Neuronal stem cell (in vitro differentiated cells): ENCODE measurements around the gene EVL.

ENCODE experiments used
- DNase-seq: peaks from one replicate; pipeline ENCODE4 v3.0.0-alpha.2; 2013; ENCODE audit warnings: low spot score
- H2AFZ ChIP-seq: one replicate; pipeline ENCODE4 v1.6.1; 2013; ENCODE audit warnings: mild to moderate bottlenecking, low read length, inconsistent platforms
- H2AK5ac ChIP-seq: 2 replicates; pipeline ENCODE4 v1.6.1; 2013; ENCODE audit warnings: low read depth, mild to moderate bottlenecking, inconsistent platforms, low read length, moderate library complexity, mixed read lengths
- H2BK120ac ChIP-seq: 2 replicates; pipeline ENCODE4 v1.6.1; 2013; ENCODE audit warnings: low read depth, mild to moderate bottlenecking, inconsistent platforms, low read length, moderate library complexity, mixed read lengths
- H2BK12ac ChIP-seq: one replicate; pipeline ENCODE4 v1.6.1; 2013; ENCODE audit warnings: low read length, inconsistent platforms
- H2BK15ac ChIP-seq: 2 replicates; pipeline ENCODE4 v1.6.1; 2013; ENCODE audit warnings: mild to moderate bottlenecking, low read length, inconsistent platforms, mixed read lengths
- H2BK5ac ChIP-seq: one replicate; pipeline ENCODE4 v1.6.1; 2013; ENCODE audit warnings: inconsistent platforms, mild to moderate bottlenecking, low read length, moderate library complexity
- H3K14ac ChIP-seq: one replicate; pipeline ENCODE4 v1.6.1; 2013; ENCODE audit warnings: low read length, inconsistent platforms
- H3K18ac ChIP-seq: 2 replicates; pipeline ENCODE4 v1.6.1; 2013; ENCODE audit warnings: low read length, inconsistent platforms
- H3K23ac ChIP-seq: 2 replicates; pipeline ENCODE4 v1.6.1; 2013; ENCODE audit warnings: low read depth, mild to moderate bottlenecking, mixed read lengths, low read length, inconsistent platforms; ENCODE audit not compliant: poor library complexity
- H3K27ac ChIP-seq: replicated peaks from 3 replicates; pipeline ENCODE4 v1.5.1; 2013; ENCODE audit warnings: low read length, inconsistent platforms
- H3K27me3 ChIP-seq, 3 experiments: 2 replicates each; pipeline ENCODE4 v1.6.1; 2013; ENCODE audit warnings: low read length in 3 of 3, mild to moderate bottlenecking in 2 of 3, inconsistent platforms in 1 of 3, low read depth in 1 of 3, mixed read lengths in 1 of 3, moderate library complexity in 1 of 3; ENCODE audit not compliant: control insufficient read depth in 3 of 3, insufficient read depth in 3 of 3
- H3K36me3 ChIP-seq, 2 donors: replicated peaks in 1 of 2; 2 replicates each; pipeline ENCODE4 v1.6.1; 2013; ENCODE audit warnings: low read length in 2 of 2; ENCODE audit not compliant: control insufficient read depth in 2 of 2, insufficient read depth in 2 of 2
- H3K4ac ChIP-seq: 2 replicates; pipeline ENCODE4 v1.6.1; 2013; ENCODE audit warnings: inconsistent platforms, mild to moderate bottlenecking, low read length, moderate library complexity
- H3K4me1 ChIP-seq, 2 donors: 1 replicate in 1 of 2; 2 replicates in 1 of 2; pipeline ENCODE4 v1.6.1; 2013; ENCODE audit warnings: low read length in 2 of 2, low read depth in 1 of 2; ENCODE audit not compliant: control insufficient read depth in 2 of 2, insufficient read depth in 1 of 2
- H3K4me2 ChIP-seq: one replicate; pipeline ENCODE4 v1.6.1; 2013; ENCODE audit warnings: mild to moderate bottlenecking, low read length, inconsistent platforms; ENCODE audit not compliant: insufficient read depth, poor library complexity, severe bottlenecking
- H3K4me3 ChIP-seq, 2 donors: 2 replicates each; pipeline ENCODE4 v1.5.1; 2013; ENCODE audit warnings: low read length in 2 of 2, mild to moderate bottlenecking in 2 of 2, inconsistent platforms in 1 of 2, moderate library complexity in 1 of 2
- H3K79me1 ChIP-seq: one replicate; pipeline ENCODE4 v1.6.1; 2013; ENCODE audit warnings: low read depth, mild to moderate bottlenecking, inconsistent platforms, low read length, moderate library complexity
- H3K9ac ChIP-seq: one replicate; pipeline ENCODE4 v1.6.1; 2013; ENCODE audit warnings: mild to moderate bottlenecking, low read depth, low read length, inconsistent platforms; ENCODE audit not compliant: poor library complexity
- H3K9me3 ChIP-seq, 2 donors: replicated peaks in 1 of 2; 2 replicates each; pipeline versions ENCODE3 to v1.6.1; 2013; ENCODE audit warnings: low read length in 2 of 2, mild to moderate bottlenecking in 2 of 2, inconsistent platforms in 1 of 2, low read depth in 1 of 2, mixed read lengths in 1 of 2, moderate library complexity in 1 of 2; ENCODE audit not compliant: control insufficient read depth in 2 of 2, insufficient read depth in 1 of 2
- H4K8ac ChIP-seq: one replicate; pipeline ENCODE4 v1.6.1; 2013; ENCODE audit warnings: low read depth, mild to moderate bottlenecking, inconsistent platforms, low read length, moderate library complexity
- H4K91ac ChIP-seq: one replicate; pipeline ENCODE4 v1.6.1; 2013; ENCODE audit warnings: low read length, low read depth, mild to moderate bottlenecking, inconsistent platforms; ENCODE audit not compliant: poor library complexity
- WGBS, 2 donors: extraction: QIAGEN DNeasy Blood & Tissue Kit; methylation state at CpG; one replicate each; pipeline ENCODE4 v1.1.7; 2013; ENCODE audit warnings: missing lambda C conversion rate in 2 of 2, mixed read lengths in 1 of 2; ENCODE audit not compliant: insufficient read length in 2 of 2, insufficient replicate concordance in 1 of 2; ENCODE audit errors: extremely low coverage in 2 of 2; 5-methylcytosine and 5-hydroxymethylcytosine counted together

EVL gene

GRCh38 chr14:100159865-100160533 lies 94.8 kb downstream of the EVL start:
- H2AFZ ChIP-seq, result peak overlapping the region; percentile 61
- H3K4me3 ChIP-seq, result peak overlapping the region in 1 of 2 donors; percentile 44
- H3K4ac ChIP-seq, result no peak overlapping the region
- peak overlapping the region; percentile 83 for H3K4me2 ChIP-seq
- peaks cover 2% of the 10 kb centered on the region for H3K79me1 ChIP-seq
- H3K4me1 ChIP-seq, result peaks cover 0 to 7% of the 10 kb centered on the region in 2 donors
- no peak overlapping the region for H4K8ac ChIP-seq
- H4K91ac ChIP-seq, result no peak overlapping the region
- no peak overlapping the region for H3K27ac ChIP-seq
- H2BK12ac ChIP-seq, result no peak overlapping the region
- WGBS, 2 donors, result no CpG with 5 or more reads among the region's 39 CpGs
- peaks cover 20 to 67% (median 48%) of the 10 kb centered on the region in 3 experiments for H3K27me3 ChIP-seq
- peak overlapping the region; percentile 45 for H2AK5ac ChIP-seq
- H3K9me3 ChIP-seq, result peaks cover under 1 to 10% of the 10 kb centered on the region in 2 donors
- H3K9ac ChIP-seq, result peak overlapping the region; percentile 21
- no peak overlapping the region for H2BK120ac ChIP-seq
- H3K18ac ChIP-seq, result peak overlapping the region; percentile 17
- no peak overlapping the region for H3K23ac ChIP-seq
- no peak for DNase-seq
- H2BK5ac ChIP-seq, result no peak overlapping the region
- H3K14ac ChIP-seq, result no peak overlapping the region
- no peaks in the 10 kb centered on the region for H3K36me3 ChIP-seq
- H2BK15ac ChIP-seq, result no peak overlapping the region

DNA sequence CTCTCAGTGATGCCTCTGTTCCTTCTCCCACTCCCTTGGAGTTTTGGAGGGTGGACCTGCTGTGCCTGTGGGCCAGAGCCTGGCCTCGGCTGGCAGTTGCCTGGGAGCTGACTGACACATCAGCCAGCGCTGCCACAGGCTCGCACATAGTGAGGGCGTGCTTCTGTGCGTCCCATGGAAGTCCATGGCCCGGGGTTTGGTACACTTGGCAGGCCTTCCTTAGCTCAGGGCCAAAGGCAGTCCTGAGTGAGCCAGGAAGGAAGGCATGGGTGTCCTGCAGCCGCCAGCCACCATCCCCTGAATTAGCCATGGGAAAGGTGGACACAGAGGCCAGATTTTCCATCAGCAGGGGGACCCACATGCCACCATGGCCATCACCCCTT lies 95.3 kb downstream of the EVL start:
- Histone ChIP-seq H3K27me3 (peaks cover 22 to 73% (median 54%) of the 10 kb centered on the region in 3 experiments), H4K91ac (no peak overlapping the region)

DNA sequence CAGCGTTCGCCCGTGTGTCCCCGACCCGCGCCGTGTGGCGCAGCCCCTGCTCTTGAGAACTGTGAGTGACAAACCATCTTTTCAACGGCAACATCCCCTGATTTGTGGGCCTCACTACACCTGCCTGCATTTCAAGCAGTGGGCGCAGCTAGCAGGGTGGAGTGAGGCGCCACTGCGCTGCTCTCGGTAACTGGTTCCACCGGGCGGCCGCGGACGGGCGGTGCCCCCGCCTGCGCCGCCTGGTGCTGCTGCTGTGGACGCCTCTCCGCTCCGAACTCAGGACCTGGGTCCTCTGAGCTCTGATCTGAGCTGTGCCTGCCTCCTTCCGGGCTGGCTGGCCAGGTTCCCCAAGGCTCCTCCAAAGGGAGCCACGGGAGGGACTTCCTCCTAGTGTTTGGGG lies 100.2 kb downstream of the EVL start:
- Histone ChIP-seq H3K9ac (no peak overlapping the region), H4K91ac (no peak overlapping the region), H3K4me1 (peaks cover 0 to 2% of the 10 kb centered on the region in 2 donors), H2BK12ac (no peak overlapping the region), H2BK15ac (no peak overlapping the region), H3K36me3 (no peaks in the 10 kb centered on the region), H4K8ac (no peak overlapping the region), H3K4ac (no peak overlapping the region), H2BK5ac (no peak overlapping the region), H2AFZ (no peak overlapping the region), H3K27me3 (peaks cover 5 to 31% (median 28%) of the 10 kb centered on the region in 3 experiments), H3K14ac (no peak overlapping the region), H3K79me1 (no peaks in the 10 kb centered on the region), H3K9me3 (peaks cover 0 to 3% of the 10 kb centered on the region in 2 donors), H3K27ac (no peak overlapping the region), H2BK120ac (no peak overlapping the region), H3K4me2 (peak overlapping the region; percentile 38), H3K4me3 (peak overlapping the region in 1 of 2 donors; percentile 25), H3K18ac (peak overlapping the region; percentile 86), H2AK5ac (no peak overlapping the region), H3K23ac (no peak overlapping the region)
- no peak for DNase-seq
- no CpG with 5 or more reads among the region's 27 CpGs for WGBS, 2 donors

More for the DNA sequence above, 95.3 kb downstream of the EVL start:
- no peak overlapping the region for H2AK5ac ChIP-seq
- no CpG with 5 or more reads among the region's 7 CpGs for WGBS, 2 donors
- no peak overlapping the region for H2BK120ac ChIP-seq
- no peak overlapping the region for H2BK5ac ChIP-seq
- H3K36me3 ChIP-seq, result no peaks in the 10 kb centered on the region
- H3K4me3 ChIP-seq, result no peak overlapping the region
- no peak overlapping the region for H3K23ac ChIP-seq
- no peak for DNase-seq
- H3K18ac ChIP-seq, result no peak overlapping the region
- no peak overlapping the region for H3K27ac ChIP-seq
- no peak overlapping the region for H3K14ac ChIP-seq
- H2BK12ac ChIP-seq, result no peak overlapping the region
- H3K4me1 ChIP-seq, result peaks cover 0 to 6% of the 10 kb centered on the region in 2 donors
- no peak overlapping the region for H2BK15ac ChIP-seq
- no peak overlapping the region for H3K9ac ChIP-seq
- H2AFZ ChIP-seq, result no peak overlapping the region
- H3K79me1 ChIP-seq, result peaks cover 2% of the 10 kb centered on the region
- no peak overlapping the region for H4K8ac ChIP-seq
- H3K4me2 ChIP-seq, result no peak overlapping the region
- H3K9me3 ChIP-seq, result peaks cover 0 to 7% of the 10 kb centered on the region in 2 donors
- no peak overlapping the region for H3K4ac ChIP-seq

DNA sequence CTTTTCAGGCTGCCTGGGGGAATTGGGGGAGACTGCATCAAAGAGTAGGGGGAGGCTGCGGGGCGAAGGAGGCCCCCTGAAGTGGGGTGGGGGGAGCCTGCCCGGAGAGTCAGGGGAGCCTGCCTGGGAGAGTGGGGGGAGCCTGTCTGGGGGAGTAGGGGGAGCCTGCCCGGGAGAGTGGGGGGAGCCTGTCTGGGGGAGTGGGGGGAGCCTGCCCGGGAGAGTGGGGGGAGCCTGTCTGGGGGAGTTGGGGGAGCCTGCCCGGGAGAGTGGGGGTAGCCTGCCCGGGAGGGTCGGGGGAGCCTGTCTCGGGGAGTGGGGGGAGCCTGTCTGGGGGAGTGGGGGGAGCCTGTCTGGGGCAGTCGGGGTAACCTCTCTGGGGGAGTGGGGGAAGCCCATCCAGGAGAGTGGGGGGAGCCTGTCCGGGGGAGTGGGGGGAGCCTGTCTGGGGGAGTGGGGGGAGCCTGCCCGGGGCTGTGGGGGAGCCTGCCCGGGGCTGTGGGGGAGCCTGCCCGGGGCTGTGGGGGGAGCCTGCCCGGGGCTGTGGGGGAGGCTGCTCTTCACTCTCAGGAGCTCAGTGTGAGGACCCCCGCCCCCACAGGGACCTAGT lies 100.7 kb downstream of the EVL start:
- H3K18ac ChIP-seq, result peak overlapping the region; percentile 88
- no peak overlapping the region for H3K9ac ChIP-seq
- peak overlapping the region; percentile 54 for H3K4me2 ChIP-seq
- H3K14ac ChIP-seq, result no peak overlapping the region
- WGBS, 2 donors, result no CpG with 5 or more reads among the region's 16 CpGs
- no peak overlapping the region for H3K4ac ChIP-seq
- no peak overlapping the region for H2AK5ac ChIP-seq
- H3K4me1 ChIP-seq, result peaks cover 0 to 2% of the 10 kb centered on the region in 2 donors
- H3K36me3 ChIP-seq, result no peaks in the 10 kb centered on the region
- no peak overlapping the region for H2BK5ac ChIP-seq
- no peak overlapping the region for H2BK12ac ChIP-seq
- peaks cover 2 to 25% (median 24%) of the 10 kb centered on the region in 3 experiments for H3K27me3 ChIP-seq
- DNase-seq, result no peak
- no peaks in the 10 kb centered on the region for H3K79me1 ChIP-seq
- no peak overlapping the region for H4K91ac ChIP-seq
- no peak overlapping the region for H3K27ac ChIP-seq
- peak overlapping the region; percentile 49 for H2BK15ac ChIP-seq
- no peak overlapping the region for H4K8ac ChIP-seq
- H3K9me3 ChIP-seq, result no peaks in the 10 kb centered on the region
- peak overlapping the region in 1 of 2 donors; percentile 25 for H3K4me3 ChIP-seq
- no peak overlapping the region for H2AFZ ChIP-seq
- H3K23ac ChIP-seq, result no peak overlapping the region
- H2BK120ac ChIP-seq, result no peak overlapping the region
